K562 (cell line): ENCODE data around the gene NUP85. TPM values are rescaled to one million over a fixed set of nuclear protein-coding genes. Genes with fewer than 3 reads are reported as not detected.
A peak's percentile ranks its signal among the peaks of the same experiment; 100 is the strongest.

Experiments used
- L3MBTL2 ChIP-seq: fragments of 450-650 bp; IDR thresholded peaks from 2 replicates; pipeline ENCODE4 v1.6.1; 2016; ENCODE audit warnings: mild to moderate bottlenecking, moderate library complexity
- MTA3 ChIP-seq: fragments of 450-650 bp; formaldehyde crosslinking; IDR thresholded peaks from 2 replicates; pipeline ENCODE4 v1.6.1; 2017; ENCODE audit warnings: mild to moderate bottlenecking, borderline replicate concordance
- NBN ChIP-seq: fragments of 450-650 bp; IDR thresholded peaks from 2 replicates; pipeline ENCODE4 v1.6.1; 2016; ENCODE audit warnings: low read depth, mild to moderate bottlenecking
- NRF1 ChIP-seq, 2 experiments: fragments of 450-650 bp; IDR thresholded peaks in 1 of 2; conservative IDR thresholded peaks in 1 of 2; 2 replicates each; pipeline ENCODE4 v1.6.1; 2014; ENCODE audit warnings: mild to moderate bottlenecking in 2 of 2
- RCOR1 ChIP-seq, 2 experiments: IDR thresholded peaks; 2 replicates each; pipeline ENCODE4 v1.6.1; 2012; ENCODE audit warnings: low read depth in 2 of 2, low read length in 2 of 2, borderline replicate concordance in 1 of 2, improper control_type of control experiment in 1 of 2
- STAT5A ChIP-seq: IDR thresholded peaks from 2 replicates; pipeline ENCODE4 v1.6.1; 2012; ENCODE audit warnings: low read length, inconsistent platforms, borderline replicate concordance
- YBX1 ChIP-seq: fragments of 450-650 bp; IDR thresholded peaks from 2 replicates; pipeline ENCODE4 v1.7.1; 2016; ENCODE audit warnings: mild to moderate bottlenecking
- ZNF384 ChIP-seq: IDR thresholded peaks from 2 replicates; pipeline ENCODE4 v1.6.1; 2012; ENCODE audit warnings: low read depth, low read length, improper control_type of control experiment
- ZNF592 ChIP-seq: fragments of 450-650 bp; IDR thresholded peaks from 2 replicates; pipeline ENCODE4 v1.6.1; 2017; ENCODE audit warnings: antibody characterized with exemption, mild to moderate bottlenecking
- polyA plus RNA-seq, 8 experiments: library from polyadenylated mRNA; depleted of rRNA in 4 of 8; stranded (reverse) in 5 of 8; unstranded in 3 of 8; fragments of >200 nt; fragmentation: Nextera tagmentation in 2 of 8; fragmentation: Illumina TruSeq in 1 of 8; extraction: Ambion mirVana in 2 of 8; extraction: Trizol in 1 of 8; gene quantifications; 2 replicates each; pipeline versions ENCODE4 v1.2.1 to v1.2.3, GENCODE V29; 2011 to 2014; ENCODE audit warnings: inconsistent platforms in 1 of 8, missing spikeins in 1 of 8
- total RNA-seq, 7 experiments: library from RNA; depleted of rRNA in 6 of 7; stranded (reverse); fragments of >200 nt in 6 of 7; fragmentation: Illumina TruSeq in 2 of 7; extraction: Trizol in 2 of 7; gene quantifications; 2 replicates each; pipeline versions ENCODE4 v1.2.1 to v1.2.3, GENCODE V29; 2011 to 2021; ENCODE audit warnings: low replicate concordance in 1 of 7

Gene NUP85
- total and polyA plus RNA-seq, 9 of the 15 experiments (the other 6 are each of a cell fraction or from before 2014, with no cell fraction given) = 50.2 to 177 (median 110) TPM

- TF ChIP-seq YBX1 (no peak), L3MBTL2 (peak; percentile 54), NBN (no peak), ZNF592 (0 out of 2 replicates have a peak, but pooled peaks have one; percentile 29), STAT5A (no peak), NRF1 (conservative IDR thresholded peaks at IDR 0.05 in 1 of 2, IDR thresholded peaks at IDR 0.05 in 1 of 2) (peak; percentile 64 to 70), RCOR1 (IDR thresholded peaks at IDR 0.05; ENCODE audit: borderline replicate concordance in 1 of 2, low read depth in 2 of 2, low read length in 2 of 2) (peak in 1 of 2 experiments; percentile 46; a peak in 1 of 4 replicates), MTA3 (peak; percentile 54; the same call in 1 of the 2 replicates), ZNF384 (no peak)
These were observed 62.1 kb downstream of the NUP85 start (continued) for GRCh38 chr17:75267411-75268232.
